ENCODE measurements around the gene C12orf50. TPM values are rescaled to one million over a fixed set of nuclear protein-coding genes. Genes with fewer than 3 reads are reported as not detected.

The C12orf50 gene
- total and polyA plus RNA-seq, 4 donors = 0.32 to 0.48 TPM; not detected in 2

GRCh38 chr12:87939182-87939581 is 90.0 kb downstream of the C12orf50 start:
- H3K36me3 ChIP-seq (ENCODE audit: control insufficient read depth in 1 of 2, insufficient read depth in 2 of 2, low read length in 1 of 2) = no peaks in the 10 kb centered on the region
- no peaks in the 10 kb centered on the region for H3K27me3 ChIP-seq (ENCODE audit: control insufficient read depth in 1 of 2, insufficient read depth in 2 of 2, low read length in 1 of 2)
- no peak overlapping the region for H3K4me3 ChIP-seq (ENCODE audit: low read length in 2 of 2)
- H3K27ac ChIP-seq (ENCODE audit: low read depth in 1 of 2, low read length in 2 of 2) = no peak overlapping the region
- DNase-seq (no peak), ATAC-seq (ENCODE audit: low FRiP score) (no peak)
- no peaks in the 10 kb centered on the region for H3K9me3 ChIP-seq (ENCODE audit: control insufficient read depth, low read length)
- no peaks in the 10 kb centered on the region for H3K4me1 ChIP-seq (ENCODE audit: control insufficient read depth in 1 of 2, insufficient read depth in 2 of 2, low read length in 2 of 2)
- intact Hi-C loops (cut with DNase I) = no loop called here

- no peak overlapping the region for H3K4me3 ChIP-seq (ENCODE audit: low read length in 2 of 2)
- no peaks in the 10 kb centered on the region for H3K9me3 ChIP-seq (ENCODE audit: control insufficient read depth, low read length)
- DNase-seq (no peak), ATAC-seq (ENCODE audit: low FRiP score) (no peak)
- intact Hi-C loops (cut with DNase I) = no loop called here
- no peaks in the 10 kb centered on the region for H3K4me1 ChIP-seq (ENCODE audit: control insufficient read depth in 1 of 2, insufficient read depth in 2 of 2, low read length in 2 of 2)
- H3K27me3 ChIP-seq (ENCODE audit: control insufficient read depth in 1 of 2, insufficient read depth in 2 of 2, low read length in 1 of 2) = no peaks in the 10 kb centered on the region
- no peaks in the 10 kb centered on the region for H3K36me3 ChIP-seq (ENCODE audit: control insufficient read depth in 1 of 2, insufficient read depth in 2 of 2, low read length in 1 of 2)
- no peak overlapping the region for H3K27ac ChIP-seq (ENCODE audit: low read depth in 1 of 2, low read length in 2 of 2)
Measured at GRCh38 chr12:87935216-87935615, 94.0 kb downstream of the C12orf50 start.

GRCh38 chr12:87933991-87934390 is 95.2 kb downstream of the C12orf50 start:
- H3K36me3 ChIP-seq (ENCODE audit: control insufficient read depth in 1 of 2, insufficient read depth in 2 of 2, low read length in 1 of 2) = no peaks in the 10 kb centered on the region
- H3K9me3 ChIP-seq (ENCODE audit: control insufficient read depth, low read length) = no peaks in the 10 kb centered on the region
- intact Hi-C loops (cut with DNase I) = no loop called here
- no peaks in the 10 kb centered on the region for H3K27me3 ChIP-seq (ENCODE audit: control insufficient read depth in 1 of 2, insufficient read depth in 2 of 2, low read length in 1 of 2)
- DNase-seq (no peak), ATAC-seq (ENCODE audit: low FRiP score) (no peak)
- no peak overlapping the region for H3K4me3 ChIP-seq (ENCODE audit: low read length in 2 of 2)
- no peak overlapping the region for H3K27ac ChIP-seq (ENCODE audit: low read depth in 1 of 2, low read length in 2 of 2)
- no peaks in the 10 kb centered on the region for H3K4me1 ChIP-seq (ENCODE audit: control insufficient read depth in 1 of 2, insufficient read depth in 2 of 2, low read length in 2 of 2)

GRCh38 chr12:87931812-87932211 is 97.4 kb downstream of the C12orf50 start:
- no peaks in the 10 kb centered on the region for H3K9me3 ChIP-seq (ENCODE audit: control insufficient read depth, low read length)
- H3K27ac ChIP-seq (ENCODE audit: low read depth in 1 of 2, low read length in 2 of 2) = no peak overlapping the region
- H3K27me3 ChIP-seq (ENCODE audit: control insufficient read depth in 1 of 2, insufficient read depth in 2 of 2, low read length in 1 of 2) = no peaks in the 10 kb centered on the region
- H3K4me1 ChIP-seq (ENCODE audit: control insufficient read depth in 1 of 2, insufficient read depth in 2 of 2, low read length in 2 of 2) = no peaks in the 10 kb centered on the region
- DNase-seq (no peak), ATAC-seq (ENCODE audit: low FRiP score) (no peak)
- WGBS, 2 donors = 65 to 66% methylated on average over 3 of the region's 3 CpGs
- intact Hi-C loops (cut with DNase I) = no loop called here
- H3K36me3 ChIP-seq (ENCODE audit: control insufficient read depth in 1 of 2, insufficient read depth in 2 of 2, low read length in 1 of 2) = no peaks in the 10 kb centered on the region
- H3K4me3 ChIP-seq (ENCODE audit: low read length in 2 of 2) = no peak overlapping the region

- Histone ChIP-seq H3K4me3 (ENCODE audit: low read length in 2 of 2) (no peak overlapping the region), H3K36me3 (ENCODE audit: control insufficient read depth in 1 of 2, insufficient read depth in 2 of 2, low read length in 1 of 2) (no peaks in the 10 kb centered on the region), H3K27ac (ENCODE audit: low read depth in 1 of 2, low read length in 2 of 2) (no peak overlapping the region), H3K9me3 (ENCODE audit: control insufficient read depth, low read length) (no peaks in the 10 kb centered on the region), H3K27me3 (ENCODE audit: control insufficient read depth in 1 of 2, insufficient read depth in 2 of 2, low read length in 1 of 2) (no peaks in the 10 kb centered on the region), H3K4me1 (ENCODE audit: control insufficient read depth in 1 of 2, insufficient read depth in 2 of 2, low read length in 2 of 2) (no peaks in the 10 kb centered on the region)
- intact Hi-C loops (cut with DNase I) = no loop called here
- DNase-seq = no peak
- ATAC-seq (ENCODE audit: low FRiP score) = no peak
- 95 to 99% methylated on average over 1 of the region's 1 CpG for WGBS, 2 donors
Measured at GRCh38 chr12:87930627-87931026, 98.6 kb downstream of the C12orf50 start.

Other genes starting within 250 kb of the C12orf50 start
- 10 to 100 TPM; 11.2 to 16.2 TPM for gene CEP290, start 112.7 kb upstream of the C12orf50 start, total RNA-seq
- 1 to 10 TPM; 2.1 to 4.9 TPM for gene CEP290, start 112.7 kb upstream of the C12orf50 start, polyA plus RNA-seq
- 10 to 100 TPM; 20.3 to 24.3 TPM for gene TMTC3, start 112.9 kb upstream of the C12orf50 start, total RNA-seq
- 1 to 10 TPM in 1 of 2 donors, under 1 TPM in 1; 0.88 to 8.3 TPM for gene TMTC3, start 112.9 kb upstream of the C12orf50 start, polyA plus RNA-seq

Measured in aorta (tissue), 5 donors.